ENCODE results near the gene MYO3B. TPM values are rescaled to one million over a fixed set of nuclear protein-coding genes. Genes with fewer than 3 reads are reported as not detected.

The MYO3B gene
- total RNA-seq, 1 experiment from 2014 or later = 0.50 TPM

GRCh38 chr2:170492010-170492409 lies 314.1 kb downstream of the MYO3B start (continued):
- TF ChIP-seq FOXK1 (CRISPR knock-in tag; IDR thresholded peaks at IDR 0.05) = no peak

DNA sequence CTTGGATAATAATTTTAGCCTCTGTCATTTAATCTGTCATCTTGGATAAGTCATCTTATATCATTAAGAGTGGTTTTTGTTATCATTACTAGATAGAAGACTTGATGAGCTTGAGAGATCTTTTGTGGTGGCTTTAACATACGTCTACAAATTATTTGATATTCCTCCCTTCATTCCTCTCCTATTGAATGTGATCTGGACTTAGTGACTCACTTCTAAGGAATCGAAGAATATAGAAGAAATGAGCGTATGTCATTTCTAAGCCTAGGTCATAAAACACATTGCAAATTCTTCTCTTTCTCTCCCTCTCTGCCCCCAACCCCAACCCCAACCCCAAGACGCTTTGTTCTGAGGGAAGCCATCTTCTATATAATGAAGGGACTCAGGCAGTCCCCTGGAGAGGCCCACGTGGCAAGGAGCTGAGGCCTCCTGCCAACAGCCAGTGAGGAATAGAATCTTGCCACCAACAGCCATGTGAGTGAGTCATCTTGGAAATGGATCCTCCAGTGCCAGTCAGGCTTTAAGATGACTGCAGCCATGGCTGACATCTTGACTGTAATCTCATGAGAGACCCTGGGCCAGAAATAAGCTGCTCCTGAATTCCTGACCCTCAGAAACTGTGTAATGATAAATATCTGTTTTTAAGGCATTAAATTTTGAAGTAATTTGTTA lies 315.6 kb downstream of the MYO3B start:
- ChIA-PET POLR2A (no interaction called here), CTCF (no interaction called here)
- Mint-ChIP-seq H3K4me1 (peaks cover 15% of the 10 kb centered on the region), H3K36me3 (no peaks in the 10 kb centered on the region), H3K27me3 (ENCODE audit: low read depth) (peaks cover 14% of the 10 kb centered on the region), H3K27ac (no peak overlapping the region), H3K4me3 (no peak overlapping the region), H3K9me3 (no peaks in the 10 kb centered on the region)
- no peak for DNase-seq (ENCODE audit: low spot score)
- no peak for ATAC-seq
- no peak for TF ChIP-seq ZNF416 (CRISPR knock-in tag; IDR thresholded peaks at IDR 0.05)
- TF ChIP-seq RELA (CRISPR knock-in tag; IDR thresholded peaks at IDR 0.05; ENCODE audit: borderline replicate concordance) = no peak
- TF ChIP-seq CREB1 (CRISPR knock-in tag; IDR thresholded peaks at IDR 0.05) = no peak
- TF ChIP-seq GRHL2 (CRISPR knock-in tag; IDR thresholded peaks at IDR 0.05; ENCODE audit: insufficient replicate concordance, severe bottlenecking) = no peak
- TF ChIP-seq, protein P1, sequence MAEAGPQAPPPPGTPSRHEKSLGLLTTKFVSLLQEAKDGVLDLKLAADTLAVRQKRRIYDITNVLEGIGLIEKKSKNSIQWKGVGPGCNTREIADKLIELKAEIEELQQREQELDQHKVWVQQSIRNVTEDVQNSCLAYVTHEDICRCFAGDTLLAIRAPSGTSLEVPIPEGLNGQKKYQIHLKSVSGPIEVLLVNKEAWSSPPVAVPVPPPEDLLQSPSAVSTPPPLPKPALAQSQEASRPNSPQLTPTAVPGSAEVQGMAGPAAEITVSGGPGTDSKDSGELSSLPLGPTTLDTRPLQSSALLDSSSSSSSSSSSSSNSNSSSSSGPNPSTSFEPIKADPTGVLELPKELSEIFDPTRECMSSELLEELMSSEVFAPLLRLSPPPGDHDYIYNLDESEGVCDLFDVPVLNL (CRISPR knock-in tag; IDR thresholded peaks at IDR 0.05; ENCODE audit: borderline replicate concordance, low read depth) = no peak
- TF ChIP-seq, protein P2, sequence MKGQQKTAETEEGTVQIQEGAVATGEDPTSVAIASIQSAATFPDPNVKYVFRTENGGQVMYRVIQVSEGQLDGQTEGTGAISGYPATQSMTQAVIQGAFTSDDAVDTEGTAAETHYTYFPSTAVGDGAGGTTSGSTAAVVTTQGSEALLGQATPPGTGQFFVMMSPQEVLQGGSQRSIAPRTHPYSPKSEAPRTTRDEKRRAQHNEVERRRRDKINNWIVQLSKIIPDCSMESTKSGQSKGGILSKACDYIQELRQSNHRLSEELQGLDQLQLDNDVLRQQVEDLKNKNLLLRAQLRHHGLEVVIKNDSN (CRISPR knock-in tag; IDR thresholded peaks at IDR 0.05) = no peak
- TF ChIP-seq NFATC4 (CRISPR knock-in tag; IDR thresholded peaks at IDR 0.05) = no peak
- TF ChIP-seq, protein P3, sequence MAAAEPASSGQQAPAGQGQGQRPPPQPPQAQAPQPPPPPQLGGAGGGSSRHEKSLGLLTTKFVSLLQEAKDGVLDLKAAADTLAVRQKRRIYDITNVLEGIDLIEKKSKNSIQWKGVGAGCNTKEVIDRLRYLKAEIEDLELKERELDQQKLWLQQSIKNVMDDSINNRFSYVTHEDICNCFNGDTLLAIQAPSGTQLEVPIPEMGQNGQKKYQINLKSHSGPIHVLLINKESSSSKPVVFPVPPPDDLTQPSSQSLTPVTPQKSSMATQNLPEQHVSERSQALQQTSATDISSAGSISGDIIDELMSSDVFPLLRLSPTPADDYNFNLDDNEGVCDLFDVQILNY (CRISPR knock-in tag; IDR thresholded peaks at IDR 0.05) = no peak
- no peak for TF ChIP-seq ARID4B (CRISPR knock-in tag; IDR thresholded peaks at IDR 0.05; ENCODE audit: borderline replicate concordance)
- TF ChIP-seq PREB (CRISPR knock-in tag; IDR thresholded peaks at IDR 0.05; ENCODE audit: borderline replicate concordance) = no peak

DNA sequence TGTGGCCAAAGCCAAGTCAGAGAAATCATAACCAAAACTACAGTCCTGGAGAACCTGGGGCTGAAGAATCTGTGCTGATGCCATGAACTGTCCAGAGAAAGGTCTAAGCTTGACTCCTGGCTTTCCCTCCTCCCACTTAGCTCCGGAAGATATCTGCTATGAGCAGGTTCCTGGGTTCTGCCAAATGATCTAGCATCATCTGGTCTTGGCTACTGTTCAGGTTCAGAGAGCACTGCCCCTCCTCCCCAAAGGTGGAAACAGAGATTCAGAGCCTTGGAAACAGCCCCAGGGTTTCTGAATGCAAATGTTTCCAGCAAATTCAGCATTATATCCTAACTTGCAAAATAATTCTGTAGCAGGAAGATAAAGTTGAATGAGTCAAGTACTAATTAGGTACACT lies 317.9 kb downstream of the MYO3B start:
- CTCF ChIA-PET = no interaction called here
- Mint-ChIP-seq H3K36me3 (no peaks in the 10 kb centered on the region), H3K9me3 (no peaks in the 10 kb centered on the region), H3K4me1 (peaks cover 29% of the 10 kb centered on the region), H3K4me3 (no peak overlapping the region), H3K27me3 (ENCODE audit: low read depth) (peaks cover 37% of the 10 kb centered on the region), H3K27ac (no peak overlapping the region)
- POLR2A ChIA-PET = no interaction called here
- ATAC-seq (no peak), DNase-seq (ENCODE audit: low spot score) (no peak)
- TF ChIP-seq ZNF317 (CRISPR knock-in tag; IDR thresholded peaks at IDR 0.05; ENCODE audit: borderline replicate concordance, low read depth) = no peak

Data from WTC11 (cell line).